Prostate gland (tissue), 2 donors: ENCODE results near the gene JPH4.

ENCODE experiments used
- CTCF ChIP-seq, 4 experiments: fragments of 200-600 bp in 2 of 4; fragments of 450-650 bp in 2 of 4; sonication (generic) in 2 of 4; IDR thresholded peaks; 1 replicate in 3 of 4; 2 replicates in 1 of 4; pipeline ENCODE4 v1.5.1; 2016 to 2019; ENCODE audit warnings: antibody characterized with exemption in 4 of 4, mild to moderate bottlenecking in 2 of 4, moderate library complexity in 2 of 4
- POLR2A ChIP-seq: fragments of 450-650 bp; IDR thresholded peaks from one replicate; pipeline ENCODE4 v1.6.1; 2016; ENCODE audit warnings: antibody characterized with exemption, mild to moderate bottlenecking
- POLR2AphosphoS5 ChIP-seq: sonication (generic); formaldehyde crosslinking; IDR thresholded peaks from one replicate; pipeline ENCODE4 v1.6.1; 2017; ENCODE audit warnings: antibody characterized with exemption

GRCh38 chr14:23569443-23570151, 9.0 kb downstream of the JPH4 start:
- TF ChIP-seq CTCF (IDR thresholded peaks at IDR 0.05) (peak in 1 of 4 experiments; percentile 37), POLR2AphosphoS5 (peak; percentile 17), POLR2A (peak; percentile 27)
